ENCODE results near the gene CRYZL1. TPM values are rescaled to one million over a fixed set of nuclear protein-coding genes. Genes with fewer than 3 reads are reported as not detected.

The CRYZL1 gene
- total RNA-seq, 1 experiment from 2014 or later: 35.2 TPM

DNA sequence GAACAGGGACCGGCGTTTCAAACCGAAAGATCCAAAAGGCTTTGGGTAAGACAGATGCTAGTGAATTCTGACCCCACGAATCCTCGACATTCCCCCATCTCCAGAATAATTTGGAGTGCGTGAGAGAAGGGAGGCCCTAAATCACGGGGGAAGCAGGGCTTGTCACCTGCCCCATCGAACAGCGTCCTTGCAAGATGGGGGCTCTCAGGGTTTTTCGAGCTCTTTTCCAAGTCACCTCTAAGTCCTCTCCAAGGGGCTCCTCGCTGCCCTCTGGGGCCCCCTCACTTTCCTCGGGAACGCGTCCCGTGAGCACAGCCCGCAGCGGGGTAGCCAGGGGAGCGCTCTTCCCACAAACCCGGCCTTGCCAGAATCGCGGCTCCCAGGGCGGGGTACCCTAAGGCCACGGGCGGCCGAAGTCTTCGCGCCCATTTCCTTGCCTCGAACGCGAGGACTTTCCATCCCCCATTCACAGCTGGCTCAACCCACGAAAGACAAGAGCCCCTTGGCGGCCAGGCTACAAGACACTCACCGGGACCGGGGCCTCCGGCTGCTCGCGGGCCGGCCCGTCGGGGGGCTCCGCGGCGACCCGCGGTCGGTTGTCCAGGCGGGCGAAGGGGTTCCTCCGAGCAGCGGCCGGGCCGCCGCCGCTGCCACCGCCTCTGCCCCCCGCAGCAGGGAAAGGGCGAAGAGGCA, 53.6 kb downstream of the CRYZL1 start:
- Mint-ChIP-seq H3K27me3 (ENCODE audit: insufficient read depth, unreplicated experiment) (no peaks in the 10 kb centered on the region), H3K4me3 (ENCODE audit: unreplicated experiment) (peak overlapping the region; percentile 88), H3K9me3 (ENCODE audit: unreplicated experiment) (no peaks in the 10 kb centered on the region), H3K36me3 (ENCODE audit: insufficient read depth, unreplicated experiment) (peaks cover 5% of the 10 kb centered on the region), H3K4me1 (ENCODE audit: insufficient read depth, unreplicated experiment) (peaks cover 5% of the 10 kb centered on the region), H3K27ac (ENCODE audit: low read depth, unreplicated experiment) (peak overlapping the region; percentile 67)
- peak; percentile 40 for DNase-seq (ENCODE audit: unreplicated experiment)
- TF ChIP-seq, protein P1, sequence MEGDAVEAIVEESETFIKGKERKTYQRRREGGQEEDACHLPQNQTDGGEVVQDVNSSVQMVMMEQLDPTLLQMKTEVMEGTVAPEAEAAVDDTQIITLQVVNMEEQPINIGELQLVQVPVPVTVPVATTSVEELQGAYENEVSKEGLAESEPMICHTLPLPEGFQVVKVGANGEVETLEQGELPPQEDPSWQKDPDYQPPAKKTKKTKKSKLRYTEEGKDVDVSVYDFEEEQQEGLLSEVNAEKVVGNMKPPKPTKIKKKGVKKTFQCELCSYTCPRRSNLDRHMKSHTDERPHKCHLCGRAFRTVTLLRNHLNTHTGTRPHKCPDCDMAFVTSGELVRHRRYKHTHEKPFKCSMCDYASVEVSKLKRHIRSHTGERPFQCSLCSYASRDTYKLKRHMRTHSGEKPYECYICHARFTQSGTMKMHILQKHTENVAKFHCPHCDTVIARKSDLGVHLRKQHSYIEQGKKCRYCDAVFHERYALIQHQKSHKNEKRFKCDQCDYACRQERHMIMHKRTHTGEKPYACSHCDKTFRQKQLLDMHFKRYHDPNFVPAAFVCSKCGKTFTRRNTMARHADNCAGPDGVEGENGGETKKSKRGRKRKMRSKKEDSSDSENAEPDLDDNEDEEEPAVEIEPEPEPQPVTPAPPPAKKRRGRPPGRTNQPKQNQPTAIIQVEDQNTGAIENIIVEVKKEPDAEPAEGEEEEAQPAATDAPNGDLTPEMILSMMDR (IDR thresholded peaks at IDR 0.05; ENCODE audit: unreplicated experiment): peak; percentile 6
- POLR2A ChIA-PET: interaction anchor here (0.6 to 3.0 kb wide), 20 partner anchors 10 to 817 kb away, joined by 3 to 25 read pairs (median 5); partner anchors contain the start of genes CRYZL1, GART, PAXBP1 and SON
- CTCF ChIA-PET: interaction anchor here (1.3 kb wide), 1 partner anchor 18 kb away, joined by 3 read pairs; no protein-coding TSS in a partner anchor
- intact Hi-C loops (cut with micrococcal nuclease): loop anchor here (5.0 kb wide), 1 partner anchor 304 kb away; no protein-coding TSS in a partner anchor
- BruUV-seq (replicated peaks): no TSS peak

DNA sequence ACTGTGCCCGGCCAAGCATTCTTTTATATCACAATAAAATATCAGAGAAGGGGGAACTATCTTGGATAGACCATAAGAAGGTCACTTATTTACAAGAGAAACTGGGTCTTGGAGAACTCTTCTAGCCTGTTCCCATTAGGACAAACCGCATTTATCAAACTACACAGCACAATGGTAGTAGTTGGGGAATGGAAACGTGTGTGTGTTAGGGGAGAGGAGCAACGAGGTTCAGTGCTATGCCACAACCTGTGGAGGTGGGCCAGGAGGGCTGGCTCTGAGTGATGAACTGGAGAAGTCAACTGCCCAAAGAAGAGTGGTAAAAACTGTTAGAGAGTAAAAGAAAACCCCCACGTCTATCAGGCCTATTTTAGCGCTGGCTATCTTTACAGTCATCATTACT, 54.6 kb downstream of the CRYZL1 start:
- Mint-ChIP-seq H3K4me3 (ENCODE audit: unreplicated experiment) (peak overlapping the region; percentile 53), H3K36me3 (ENCODE audit: insufficient read depth, unreplicated experiment) (peaks cover 5% of the 10 kb centered on the region), H3K4me1 (ENCODE audit: insufficient read depth, unreplicated experiment) (peaks cover 5% of the 10 kb centered on the region), H3K9me3 (ENCODE audit: unreplicated experiment) (no peaks in the 10 kb centered on the region), H3K27ac (ENCODE audit: low read depth, unreplicated experiment) (no peak overlapping the region), H3K27me3 (ENCODE audit: insufficient read depth, unreplicated experiment) (no peaks in the 10 kb centered on the region)
- POLR2A ChIA-PET: interaction anchor here (1.0 kb wide), 1 partner anchor 19 kb away, joined by 4 read pairs; no protein-coding TSS in a partner anchor
- intact Hi-C loops (cut with micrococcal nuclease): loop anchor here (5.0 kb wide), 1 partner anchor 305 kb away; no protein-coding TSS in a partner anchor
- CTCF ChIA-PET: no interaction called here
- TF ChIP-seq, protein P1 (IDR thresholded peaks at IDR 0.05; ENCODE audit: unreplicated experiment): no peak
- DNase-seq (ENCODE audit: unreplicated experiment): no peak
- BruUV-seq (replicated peaks): TSS peak; percentile 17

DNA sequence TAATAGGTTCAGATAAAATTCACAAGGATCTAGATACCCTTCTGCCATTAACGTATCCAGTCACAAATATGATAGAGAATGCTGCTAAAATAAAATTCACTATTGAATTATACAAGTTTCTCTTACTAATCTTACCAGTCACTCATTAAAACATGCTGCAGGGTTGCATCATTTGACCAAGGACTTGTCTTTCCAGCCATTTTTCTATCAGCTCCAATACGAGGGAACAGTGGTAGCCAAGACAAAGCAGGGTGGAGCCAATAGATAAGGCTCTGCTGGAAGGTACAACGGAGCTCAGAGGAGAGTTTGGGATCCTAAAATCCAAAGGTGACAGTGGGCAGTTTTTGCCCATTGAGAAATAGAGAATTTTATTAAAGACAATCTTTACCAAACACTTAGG, 57.1 kb downstream of the CRYZL1 start:
- ChIA-PET CTCF (interaction anchor here (0.5 to 2.3 kb wide), 4 partner anchors 14 to 195 kb away, joined by 3 to 14 read pairs (median 4); no protein-coding TSS in a partner anchor), POLR2A (interaction anchor here (0.7 kb wide), 1 partner anchor 330 kb away, joined by 4 read pairs; no protein-coding TSS in a partner anchor)
- Mint-ChIP-seq H3K27me3 (ENCODE audit: insufficient read depth, unreplicated experiment) (no peaks in the 10 kb centered on the region), H3K36me3 (ENCODE audit: insufficient read depth, unreplicated experiment) (peaks cover 12% of the 10 kb centered on the region), H3K27ac (ENCODE audit: low read depth, unreplicated experiment) (no peak overlapping the region), H3K9me3 (ENCODE audit: unreplicated experiment) (no peaks in the 10 kb centered on the region), H3K4me3 (ENCODE audit: unreplicated experiment) (no peak overlapping the region), H3K4me1 (ENCODE audit: insufficient read depth, unreplicated experiment) (peaks cover 5% of the 10 kb centered on the region)
- intact Hi-C loops (cut with micrococcal nuclease): no loop called here
- BruUV-seq (replicated peaks): no TSS peak
- no peak for DNase-seq (ENCODE audit: unreplicated experiment)
- TF ChIP-seq, protein P1 (IDR thresholded peaks at IDR 0.05; ENCODE audit: unreplicated experiment): no peak

DNA sequence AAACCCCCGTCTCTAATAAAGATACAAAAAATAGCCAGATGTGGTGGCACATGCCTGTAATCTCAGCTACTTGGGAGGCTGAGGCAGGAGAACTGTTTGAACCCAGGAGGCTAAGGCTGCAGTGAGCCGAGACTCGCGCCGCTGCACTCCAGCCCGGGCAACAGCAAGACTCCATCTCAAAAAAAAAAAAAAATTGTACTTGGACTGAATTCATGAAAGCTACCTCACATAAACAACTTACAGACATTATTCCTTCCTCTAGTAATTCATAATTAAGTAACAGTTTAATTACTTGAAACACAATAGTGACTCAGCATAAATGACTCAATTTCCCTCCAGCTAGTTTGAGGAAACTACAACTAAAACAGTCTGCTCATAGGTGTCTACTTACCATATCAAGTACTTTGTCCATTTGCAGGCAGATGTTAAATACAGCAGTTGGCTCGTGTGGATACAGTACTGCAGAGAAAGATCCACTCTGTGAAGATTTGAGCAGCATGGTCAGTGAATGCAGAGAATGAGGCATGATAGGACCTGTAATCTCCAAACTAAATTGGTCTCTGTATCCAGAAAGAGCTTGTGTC, 62.5 kb downstream of the CRYZL1 start:
- ChIA-PET POLR2A (interaction anchor here (0.7 to 3.9 kb wide), 5 partner anchors 9 to 261 kb away, joined by 3 to 25 read pairs (median 5); partner anchors contain the start of gene DONSON), CTCF (interaction anchor here (1.9 kb wide), 1 partner anchor 27 kb away, joined by 5 read pairs; no protein-coding TSS in a partner anchor)
- no TSS peak for BruUV-seq (replicated peaks)
- intact Hi-C loops (cut with micrococcal nuclease): no loop called here
- Mint-ChIP-seq H3K4me3 (ENCODE audit: unreplicated experiment) (no peak overlapping the region), H3K9me3 (ENCODE audit: unreplicated experiment) (no peaks in the 10 kb centered on the region), H3K27ac (ENCODE audit: low read depth, unreplicated experiment) (no peak overlapping the region), H3K36me3 (ENCODE audit: insufficient read depth, unreplicated experiment) (peaks cover 51% of the 10 kb centered on the region), H3K4me1 (ENCODE audit: insufficient read depth, unreplicated experiment) (no peaks in the 10 kb centered on the region), H3K27me3 (ENCODE audit: insufficient read depth, unreplicated experiment) (no peaks in the 10 kb centered on the region)
- DNase-seq (ENCODE audit: unreplicated experiment): peak; percentile 48
- TF ChIP-seq, protein P1 (IDR thresholded peaks at IDR 0.05; ENCODE audit: unreplicated experiment): no peak
